IPS DF 4.7 (cell line): Measurements from ENCODE around the gene SNN.

Experiments used
- DNase-seq: peaks from one replicate; pipeline ENCODE4 v3.0.0-alpha.2; 2013; ENCODE audit warnings: low spot score; ENCODE audit errors: extremely low read depth

The SNN gene

GRCh38 chr16:11667824-11668622 lies at the start of gene SNN:
Gene SNN (plus strand): TSS chr16:11668455. CDS start chr16:11676060, 7,605 bp downstream.
- no peak for DNase-seq

- no peak for DNase-seq
These were observed 48.9 kb upstream of the SNN start for GRCh38 chr16:11619327-11619851.

GRCh38 chr16:11620243-11621003 lies 47.8 kb upstream of the SNN start:
- no peak for DNase-seq

GRCh38 chr16:11621539-11621919 lies 46.7 kb upstream of the SNN start:
- no peak for DNase-seq

GRCh38 chr16:11621920-11622651 lies 46.2 kb upstream of the SNN start:
- DNase-seq: no peak

- DNase-seq: no peak
These were observed 44.0 kb upstream of the SNN start for GRCh38 chr16:11624205-11624604.

GRCh38 chr16:11624636-11625607 lies 43.3 kb upstream of the SNN start:
- DNase-seq: no peak

- no peak for DNase-seq
These were observed 42.5 kb upstream of the SNN start for GRCh38 chr16:11625769-11626168.

- no peak for DNase-seq
These were observed 41.5 kb upstream of the SNN start for GRCh38 chr16:11626657-11627291.

- no peak for DNase-seq
These were observed 41.0 kb upstream of the SNN start for GRCh38 chr16:11627292-11627663.

- no peak for DNase-seq
These were observed 40.3 kb upstream of the SNN start for GRCh38 chr16:11627822-11628457.

GRCh38 chr16:11629071-11630030 lies 38.9 kb upstream of the SNN start:
- no peak for DNase-seq

- DNase-seq: no peak
These were observed 38.0 kb upstream of the SNN start for GRCh38 chr16:11630046-11630767.

- no peak for DNase-seq
These were observed 37.5 kb upstream of the SNN start for GRCh38 chr16:11630768-11631056.

- no peak for DNase-seq
These were observed 37.0 kb upstream of the SNN start for GRCh38 chr16:11631214-11631613.

- DNase-seq: no peak
These were observed 35.8 kb upstream of the SNN start for GRCh38 chr16:11632455-11632939.

GRCh38 chr16:11633113-11633512 lies 35.1 kb upstream of the SNN start:
- no peak for DNase-seq

GRCh38 chr16:11634312-11634711 lies 33.9 kb upstream of the SNN start:
- DNase-seq: no peak
